NCI-H2081 treated with DMSO at 0.1 percent for 48 hours (cell line): ENCODE data around the gene ALMS1.
"Not testable (repeated sequence)": the region's sequence is repeated elsewhere in the genome, so short reads cannot be mapped to it uniquely, and the experiment has no call there.

ENCODE experiments used
- DNase-seq: peaks from one replicate; lab custom pipeline; 2025; lab: John Stamatoyannopoulos, UW

ALMS1 gene

GRCh38 chr2:73624625-73625024 is 239.0 kb downstream of the ALMS1 start:
- not testable (repeated sequence) for DNase-seq

DNA sequence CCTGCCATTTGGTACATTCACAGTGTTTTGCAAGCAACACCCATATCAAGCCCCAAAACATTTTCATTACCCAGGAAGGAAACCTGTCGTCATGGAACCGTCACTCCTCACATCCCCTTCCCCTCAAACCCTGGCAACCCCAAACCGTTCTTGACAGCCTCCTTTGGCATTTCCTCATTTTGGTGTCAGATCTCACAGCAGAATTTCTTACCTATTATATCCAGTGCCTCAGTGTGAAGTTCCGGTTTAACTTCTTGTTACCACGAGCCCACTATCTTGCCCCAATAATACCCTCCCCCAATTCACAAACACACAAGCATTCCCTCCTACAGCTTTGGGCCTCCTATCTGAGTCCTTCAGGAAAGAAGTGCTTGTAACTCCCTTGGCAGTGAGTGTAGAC is 240.6 kb downstream of the ALMS1 start:
- not testable (repeated sequence) for DNase-seq

DNA sequence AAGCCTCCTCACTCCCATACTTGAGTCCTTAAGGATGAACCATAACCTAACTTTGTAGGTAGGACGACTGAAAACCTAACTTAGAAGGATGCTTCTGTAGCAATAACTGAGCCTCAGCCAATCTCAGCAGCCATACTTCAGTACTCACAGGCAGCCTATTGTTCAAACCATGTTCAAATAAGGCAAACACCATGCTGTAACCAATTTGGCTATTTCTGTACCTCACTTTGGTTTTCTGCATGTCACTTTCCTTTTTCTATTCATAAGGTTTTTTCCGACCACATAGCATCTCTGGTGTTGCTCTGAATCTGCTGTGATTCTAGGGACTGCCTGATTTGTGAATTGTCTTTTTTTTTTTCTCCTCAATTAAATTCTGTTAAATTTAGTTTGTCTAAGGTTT is 242.9 kb downstream of the ALMS1 start:
- not testable (repeated sequence) for DNase-seq

DNA sequence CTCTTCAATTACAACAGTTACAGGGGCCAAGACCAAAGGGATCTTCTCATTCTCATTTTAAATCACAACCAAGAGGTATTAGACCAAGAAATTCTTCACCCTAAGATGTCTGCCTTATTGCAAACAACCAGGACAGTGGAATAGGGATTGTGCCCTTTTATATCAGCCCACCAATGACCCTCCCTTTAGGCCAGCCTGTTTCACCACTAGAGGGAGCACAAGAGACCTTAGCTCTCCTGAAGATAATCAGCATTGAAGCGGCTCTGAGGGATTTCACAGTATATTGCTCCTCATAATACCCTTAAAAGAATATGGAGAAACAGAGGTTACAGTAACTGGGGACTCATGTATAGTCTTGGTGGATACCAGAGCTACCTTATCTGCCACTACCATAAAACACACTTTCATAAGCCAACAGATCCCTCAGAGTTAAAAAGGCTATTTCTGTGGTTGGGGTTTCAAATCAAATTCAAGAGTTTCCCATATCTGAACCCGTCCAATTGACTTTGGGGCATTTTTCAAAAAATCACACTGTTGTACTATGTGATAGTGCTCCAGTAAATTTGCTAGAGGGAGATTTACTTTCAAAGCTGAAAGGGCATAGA is 245.1 kb downstream of the ALMS1 start:
- not testable (repeated sequence) for DNase-seq

DNA sequence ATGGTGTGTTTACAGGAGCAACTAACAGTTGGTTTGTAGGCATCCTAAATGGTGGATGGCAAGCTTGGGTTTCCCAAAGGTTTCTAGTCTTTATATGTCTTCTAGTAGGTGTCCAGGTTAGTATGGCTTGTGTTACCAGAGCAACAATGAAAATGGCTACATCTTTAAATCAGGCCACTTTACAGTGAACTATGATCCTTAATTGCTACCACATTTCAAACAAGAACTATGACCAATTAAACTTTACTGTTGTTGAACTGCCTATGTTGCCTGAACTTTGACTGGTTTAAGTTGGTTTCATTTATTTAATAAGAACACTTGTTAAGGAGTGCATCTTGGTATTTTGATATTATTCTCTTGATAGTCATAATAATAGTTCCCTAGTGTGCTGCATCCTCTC is 251.3 kb downstream of the ALMS1 start:
- DNase-seq: not testable (repeated sequence)

DNA sequence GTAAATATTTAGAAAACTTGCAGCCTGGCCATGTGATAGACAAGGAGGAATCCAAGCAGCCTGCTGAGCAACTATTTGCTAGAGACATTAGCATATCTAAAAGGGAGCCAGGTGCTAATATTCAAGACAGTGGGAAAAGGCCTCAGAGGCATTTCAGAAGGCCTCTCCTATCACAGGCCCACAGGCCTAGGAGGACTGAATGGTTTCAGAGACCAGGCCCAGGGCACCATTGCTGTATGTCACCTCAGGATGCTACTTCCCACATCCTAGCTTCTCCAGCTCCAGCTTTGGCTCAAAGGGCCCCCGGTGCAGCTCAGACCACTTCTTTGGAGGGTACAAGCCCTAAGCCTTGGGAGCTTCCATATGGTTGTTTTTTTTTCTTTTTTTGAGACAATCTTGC is 252.8 kb downstream of the ALMS1 start:
- DNase-seq: no peak

- DNase-seq: no peak
Measured at GRCh38 chr2:73640511-73640911, 254.9 kb downstream of the ALMS1 start.

- DNase-seq: no peak
Measured at GRCh38 chr2:73640946-73641766, 255.5 kb downstream of the ALMS1 start.

GRCh38 chr2:73641767-73642062 is 256.1 kb downstream of the ALMS1 start:
- DNase-seq: no peak

DNA sequence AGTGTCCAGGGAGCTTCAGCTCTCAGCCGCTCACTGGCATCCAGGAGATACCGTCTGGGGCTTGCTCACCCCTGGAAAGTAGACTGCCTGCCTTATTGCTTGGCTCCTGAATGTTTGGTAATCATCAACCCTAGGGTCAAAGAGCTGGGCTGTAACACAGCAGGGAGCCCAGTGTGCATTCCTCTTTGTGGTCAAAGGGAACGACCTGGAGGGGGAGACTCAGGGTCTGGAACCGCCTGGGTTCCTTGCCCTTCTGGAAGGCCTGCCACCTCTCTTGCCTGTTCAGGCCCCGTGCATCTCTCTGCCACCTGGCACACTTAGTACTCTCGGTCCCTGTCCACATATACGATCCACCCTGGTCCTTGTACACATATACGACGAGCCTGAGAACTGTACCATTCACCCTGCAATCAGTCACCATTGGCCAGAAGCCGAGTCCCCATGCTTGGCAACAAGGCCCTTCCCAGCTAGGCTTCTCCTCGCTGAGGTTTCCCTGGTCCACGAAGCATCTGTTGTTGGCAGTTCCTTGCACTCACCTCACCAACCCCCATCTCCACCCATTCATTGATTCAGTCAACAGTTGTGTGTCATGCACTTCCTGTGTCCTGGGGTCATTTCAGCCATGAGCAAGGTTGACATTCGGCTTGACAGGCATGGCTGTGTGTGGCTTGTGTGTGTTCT is 256.8 kb downstream of the ALMS1 start, which contains the start of gene NAT8:
NAT8 (minus strand) TSS at position 85 of the 681 bp plus-strand sequence. CDS start 794 bp downstream, outside the sequence.
- no peak for DNase-seq

DNA sequence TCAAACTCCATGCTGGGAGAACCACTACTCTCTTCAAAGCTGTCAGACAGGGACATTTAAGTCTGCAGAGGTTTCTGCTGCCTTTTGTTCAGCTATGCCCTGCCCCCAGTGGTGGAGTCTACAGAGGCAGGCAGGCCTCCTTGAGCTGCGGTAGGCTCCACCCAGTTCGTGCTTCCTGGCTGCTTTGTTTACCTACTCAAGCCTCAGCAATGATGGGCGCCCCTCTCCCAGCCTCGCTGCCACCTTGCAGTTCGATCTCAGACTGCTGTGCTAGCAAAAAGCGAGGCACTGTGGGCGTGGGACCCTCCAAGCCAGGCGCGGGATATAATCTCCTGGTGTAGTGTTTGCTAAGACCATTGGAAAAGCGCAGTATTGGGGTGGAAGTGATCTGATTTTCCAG is 262.1 kb downstream of the ALMS1 start:
- DNase-seq: not testable (repeated sequence)

DNA sequence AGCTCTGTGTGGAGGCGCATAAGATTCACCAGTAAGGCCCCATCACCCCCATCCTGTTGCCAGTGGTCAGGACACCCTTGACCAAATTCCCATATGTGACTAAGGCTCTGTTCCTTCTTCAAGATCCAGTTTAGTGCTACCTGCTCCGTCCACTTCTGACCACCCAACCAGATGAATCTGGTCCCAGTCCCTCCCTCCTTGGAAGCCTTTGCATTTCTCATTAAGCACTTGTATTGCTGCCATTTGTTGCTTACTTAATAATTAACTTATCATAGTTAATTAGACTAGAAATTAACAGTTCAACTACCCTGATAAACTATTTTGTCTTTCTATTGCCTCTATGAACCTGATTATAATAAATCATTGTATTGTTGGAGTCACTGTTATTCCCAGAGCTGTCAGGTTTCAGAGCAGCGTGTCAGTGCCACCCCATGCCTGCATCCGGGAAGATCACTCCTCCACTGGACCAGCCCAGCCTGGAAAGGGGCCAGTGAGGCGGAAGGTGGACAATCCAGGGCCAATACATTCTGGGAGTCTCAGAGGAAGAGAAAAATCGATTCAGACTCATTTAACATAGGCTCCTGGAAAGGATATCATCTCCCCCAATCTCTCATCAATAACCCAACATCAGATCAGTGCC is 266.1 kb downstream of the ALMS1 start:
- DNase-seq: no peak

- no peak for DNase-seq
Measured at GRCh38 chr2:73652348-73652747, 266.7 kb downstream of the ALMS1 start.

- no peak for DNase-seq
Measured at GRCh38 chr2:73654175-73654574, 268.5 kb downstream of the ALMS1 start.
